A549 treated with RU486 at 1 μM for 4 hours (cell line): ENCODE measurements around the gene HPGD. TPM values are rescaled to one million over a fixed set of nuclear protein-coding genes. Genes with fewer than 3 reads are reported as not detected.

Source experiments
- total RNA-seq: library from RNA; stranded (reverse); fragments of 200-300 nt; extraction: Qiagen RNA extraction; gene quantifications from 5 replicates; pipeline ENCODE4 v1.2.3, GENCODE V29; 2022; ENCODE audit warnings: low read depth

HPGD gene
- total RNA-seq, result 43.8 to 58.1 TPM (median 51.3 TPM) in 5 replicates

GRCh38 chr4:174522183-174523024, at the start of gene HPGD:
HPGD (minus strand) TSS chr4:174522488; CDS start chr4:174522451, 37 bp downstream.

Other genes starting within 250 kb of the HPGD start
- 8.3 to 12.0 TPM (median 9.0 TPM) in 5 replicates for gene FBXO8, start 238.8 kb downstream of the HPGD start, total RNA-seq
- 2.8 to 7.0 TPM (median 5.8 TPM) in 5 replicates for gene CEP44, start 238.6 kb downstream of the HPGD start, total RNA-seq